ENCODE measurements around the gene CTAG1A. TPM values are rescaled to one million over a fixed set of nuclear protein-coding genes. Genes with fewer than 3 reads are reported as not detected.
"Not testable (repeated sequence)": the region's sequence is repeated elsewhere in the genome, so short reads cannot be mapped to it uniquely, and the experiment has no call there.

The CTAG1A gene
- total RNA-seq: not detected

GRCh38 chrX:154584585-154585183 lies at the start of gene CTAG1A:
Gene CTAG1A (plus strand): TSS chrX:154585133. CDS start chrX:154585207, 74 bp downstream.
- DNase-seq: not testable (repeated sequence)

DNA sequence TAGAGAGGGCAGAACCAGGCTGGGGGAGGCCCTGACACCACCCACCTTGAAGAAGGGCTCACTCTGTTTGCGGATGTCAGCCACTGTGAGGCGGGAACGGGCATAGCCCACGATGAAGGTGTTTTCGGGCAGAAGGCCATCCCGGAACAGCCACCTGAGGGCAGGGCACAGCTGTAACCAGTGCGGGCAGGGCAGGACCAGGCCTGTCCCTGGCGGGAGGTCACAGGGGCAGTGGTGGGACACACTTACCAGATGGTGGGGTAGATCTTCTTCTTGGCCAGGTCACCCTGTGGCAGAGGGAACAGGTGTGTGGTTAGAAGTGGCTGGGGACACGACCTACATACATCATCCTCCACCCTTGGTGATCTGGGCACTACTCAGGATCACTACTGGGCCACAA lies 49.0 kb upstream of the CTAG1A start:
- DNase-seq: no peak

DNA sequence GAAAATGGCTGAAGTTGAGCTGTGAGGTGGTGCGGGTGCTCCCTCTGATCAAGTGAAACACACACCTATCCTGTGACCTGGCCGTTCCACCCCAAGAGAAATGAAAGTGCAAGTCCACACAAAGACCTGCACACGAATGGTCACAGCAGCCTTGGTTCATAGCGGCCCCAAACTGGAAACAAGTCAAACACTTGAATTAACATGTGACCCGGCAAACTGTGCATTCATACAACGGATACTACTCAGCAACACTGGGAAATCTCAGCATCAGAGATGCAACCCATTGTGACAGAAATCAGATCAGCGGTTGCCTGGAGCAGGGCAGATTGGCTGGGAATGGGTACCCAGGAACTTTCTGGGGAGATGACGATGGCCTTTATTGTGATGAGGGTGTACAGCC lies 45.9 kb upstream of the CTAG1A start:
- no peak for DNase-seq

- DNase-seq: not testable (repeated sequence)
Observed at GRCh38 chrX:154540365-154540764, 44.6 kb upstream of the CTAG1A start.

DNA sequence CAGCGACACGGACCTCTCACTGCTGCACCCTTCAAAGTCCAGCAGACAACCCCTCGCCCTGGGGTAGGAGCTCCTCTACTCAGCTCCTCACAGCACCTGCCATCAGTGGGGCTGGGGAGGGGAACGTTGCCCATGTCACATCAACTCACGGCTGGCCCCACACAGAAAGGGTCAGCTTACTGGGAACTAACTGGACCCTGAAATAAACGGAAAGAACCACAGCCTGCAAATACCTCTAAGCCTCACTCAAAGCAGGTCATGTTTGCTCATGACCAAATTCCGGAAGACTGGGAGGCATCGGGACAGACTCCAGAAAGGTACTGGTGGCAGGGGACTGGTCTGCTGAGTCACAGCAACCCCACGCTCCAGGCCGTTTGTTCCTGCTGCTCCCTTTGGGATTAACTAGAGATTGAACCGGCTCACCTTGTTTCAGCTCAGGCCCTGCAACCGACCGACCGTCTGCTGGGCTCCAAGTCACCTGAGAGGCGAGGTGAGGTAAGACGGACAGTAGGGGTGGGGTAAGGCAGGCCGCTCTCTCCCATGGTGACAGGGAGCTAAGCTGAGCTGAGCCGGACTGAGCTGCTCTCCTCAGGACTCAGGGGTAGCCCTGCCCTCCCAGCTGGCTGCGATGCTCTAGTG lies 43.9 kb upstream of the CTAG1A start:
- DNase-seq: no peak

DNA sequence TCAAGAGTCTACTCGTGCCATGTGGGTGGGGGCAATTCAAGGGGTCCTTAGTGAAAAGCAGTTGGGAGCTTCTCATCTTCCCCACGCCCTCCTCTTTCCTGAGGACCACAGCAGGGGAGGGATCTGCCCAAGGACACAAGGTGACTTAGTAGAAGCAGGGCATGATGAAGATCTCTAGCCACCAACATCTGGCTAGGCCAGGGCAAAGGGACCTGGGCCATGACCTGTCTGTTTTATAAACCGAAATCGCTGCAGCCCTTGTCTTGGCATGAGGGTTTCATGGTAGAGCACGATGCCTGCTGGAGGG lies 43.4 kb upstream of the CTAG1A start:
- no peak for DNase-seq

GRCh38 chrX:154541896-154542722 lies 42.8 kb upstream of the CTAG1A start:
- DNase-seq: no peak

DNA sequence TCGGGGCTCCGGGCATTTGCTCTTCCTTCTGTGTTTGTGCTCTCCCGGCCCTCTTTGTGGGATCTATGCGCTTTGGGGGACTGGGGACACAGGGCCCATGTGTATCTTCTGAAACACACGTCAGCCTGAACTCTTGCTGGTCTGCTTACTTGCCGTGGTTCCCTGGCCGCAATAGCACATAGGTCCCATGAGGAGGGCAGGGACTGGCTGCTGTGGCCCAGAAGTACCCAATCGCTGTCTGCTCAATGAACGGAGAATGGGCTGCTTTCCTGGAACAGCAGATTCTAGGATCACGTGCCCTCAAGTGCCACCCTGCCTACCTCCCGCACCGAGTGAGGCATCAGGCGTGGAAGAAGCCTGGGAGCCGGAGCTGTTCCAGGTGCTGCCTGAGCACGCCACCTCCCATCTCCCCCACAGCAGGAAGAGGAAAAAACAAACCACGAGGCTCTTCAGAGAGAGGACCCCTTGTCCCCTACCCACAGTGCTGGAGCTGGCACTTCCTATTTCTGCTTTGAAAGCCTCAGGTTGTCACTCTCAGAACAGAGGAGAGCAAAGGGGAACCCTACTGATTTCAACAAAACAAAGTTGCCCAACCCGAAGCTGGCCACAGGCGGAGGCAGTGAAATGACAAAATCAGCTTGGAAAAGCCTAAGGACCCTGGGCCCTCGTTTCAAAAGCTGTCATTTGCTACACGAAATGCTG lies 42.1 kb upstream of the CTAG1A start:
- DNase-seq: no peak

DNA sequence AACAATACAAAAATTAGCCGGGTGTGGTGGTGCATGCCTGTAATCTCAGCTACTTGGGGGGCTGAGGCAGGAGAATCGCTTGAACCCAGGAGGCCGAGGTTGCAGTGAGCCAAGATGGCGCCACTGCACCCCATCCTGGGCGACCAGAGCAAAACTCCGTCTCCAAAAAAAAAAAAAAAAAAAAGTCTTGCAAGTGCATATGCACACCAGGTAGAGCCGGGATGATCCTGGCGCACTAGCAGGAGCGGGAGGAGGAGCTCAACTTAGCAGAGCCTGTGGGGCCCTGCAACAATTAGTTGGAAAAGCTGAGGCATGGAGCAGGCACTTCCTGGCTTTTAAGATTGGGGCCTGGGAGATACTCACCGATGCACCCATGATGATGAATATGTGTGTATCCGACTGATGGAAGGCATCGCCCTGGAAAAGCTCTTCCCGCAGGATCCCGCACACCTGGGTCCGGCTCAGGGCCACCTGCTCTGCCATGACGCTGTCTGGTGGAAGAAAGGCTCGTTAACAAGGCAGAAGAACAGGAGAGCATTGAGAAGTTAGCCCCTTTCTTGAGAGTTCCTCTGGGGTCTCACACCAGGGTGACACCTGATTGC lies 39.2 kb upstream of the CTAG1A start:
- no peak for DNase-seq

- peak; percentile 84 for DNase-seq
Observed at GRCh38 chrX:154546354-154547244, 38.3 kb upstream of the CTAG1A start, which contains the start of gene G6PD. Gene G6PD (minus strand): TSS chrX:154546846. CDS start chrX:154546155, 691 bp downstream.

GRCh38 chrX:154547245-154548027 lies 37.5 kb upstream of the CTAG1A start, which contains the start of gene IKBKG:
Gene IKBKG (plus strand): TSS chrX:154547620. CDS start chrX:154552003, 4,383 bp downstream.
- peak; percentile 95 for DNase-seq

- DNase-seq: no peak
Observed at GRCh38 chrX:154548028-154548316, 37.0 kb upstream of the CTAG1A start.

DNA sequence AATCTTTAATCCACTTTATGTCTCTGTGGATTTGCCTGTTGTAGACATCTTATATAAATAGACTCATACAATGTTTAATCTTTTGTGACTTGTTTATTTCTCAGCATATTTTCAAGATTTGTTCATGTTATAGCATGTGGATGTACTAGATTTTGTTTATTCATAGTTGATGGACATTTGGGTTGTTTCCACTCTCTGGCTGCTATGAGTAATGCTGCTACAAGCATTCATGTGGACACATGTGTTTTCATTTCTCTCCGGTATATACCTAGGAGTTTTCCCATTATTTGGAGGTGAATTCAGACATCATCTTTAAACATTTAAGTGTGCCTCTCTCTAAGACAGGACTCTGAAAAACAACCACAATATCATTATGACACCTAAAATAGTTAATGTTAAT lies 35.2 kb upstream of the CTAG1A start:
- peak; percentile 44 for DNase-seq

- DNase-seq: not testable (repeated sequence)
Observed at GRCh38 chrX:154552112-154552806, 32.7 kb upstream of the CTAG1A start.

DNA sequence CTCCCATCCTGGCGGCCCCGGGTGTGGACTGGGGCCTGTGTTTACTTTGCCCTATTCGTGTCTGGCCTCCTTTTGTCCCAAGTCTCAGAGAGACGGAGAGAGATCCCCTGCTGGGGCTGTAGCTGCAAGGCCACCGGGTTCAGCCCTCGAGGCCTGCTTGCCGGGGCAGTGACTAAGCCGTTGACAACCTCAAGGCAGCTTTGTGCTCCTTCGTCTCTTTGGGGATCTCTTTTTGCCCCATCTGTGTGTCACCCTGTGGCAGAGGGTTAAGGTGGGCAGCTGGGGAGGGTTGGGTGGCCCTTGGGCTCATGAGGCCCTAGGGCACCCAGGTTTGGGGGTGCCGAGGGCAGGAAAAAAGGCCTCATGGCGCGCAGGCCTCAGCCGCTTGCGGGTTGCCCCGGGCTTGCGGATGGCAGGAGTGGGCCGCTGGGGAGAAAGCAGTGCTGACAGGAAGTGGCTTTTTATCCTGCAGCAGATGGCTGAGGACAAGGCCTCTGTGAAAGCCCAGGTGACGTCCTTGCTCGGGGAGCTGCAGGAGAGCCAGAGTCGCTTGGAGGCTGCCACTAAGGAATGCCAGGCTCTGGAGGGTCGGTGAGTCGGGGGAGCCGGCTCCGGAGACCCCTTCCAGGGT lies 26.8 kb upstream of the CTAG1A start:
- DNase-seq: not testable (repeated sequence)

DNA sequence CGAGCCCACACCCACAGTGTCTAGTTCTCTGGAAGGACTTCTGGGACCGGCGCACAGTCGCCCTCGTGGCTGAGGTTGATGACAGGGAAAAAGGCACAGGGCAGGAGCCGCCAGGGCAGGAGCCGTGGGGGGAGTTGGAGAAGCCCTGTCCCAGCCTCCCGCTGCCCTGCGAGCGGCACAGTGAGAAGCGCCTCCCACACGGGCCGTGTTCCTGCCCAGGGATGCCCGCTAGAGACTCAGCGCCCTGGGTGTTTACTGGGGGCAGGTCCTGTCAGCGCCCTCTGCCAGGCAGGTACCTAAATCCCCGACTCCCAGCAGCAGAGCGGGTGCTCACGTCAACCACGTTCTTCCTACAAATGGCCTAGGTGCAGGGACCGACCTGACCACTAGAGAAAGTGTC lies 26.0 kb upstream of the CTAG1A start:
- DNase-seq: not testable (repeated sequence)

GRCh38 chrX:154560326-154560725 lies 24.6 kb upstream of the CTAG1A start:
- DNase-seq: not testable (repeated sequence)

DNA sequence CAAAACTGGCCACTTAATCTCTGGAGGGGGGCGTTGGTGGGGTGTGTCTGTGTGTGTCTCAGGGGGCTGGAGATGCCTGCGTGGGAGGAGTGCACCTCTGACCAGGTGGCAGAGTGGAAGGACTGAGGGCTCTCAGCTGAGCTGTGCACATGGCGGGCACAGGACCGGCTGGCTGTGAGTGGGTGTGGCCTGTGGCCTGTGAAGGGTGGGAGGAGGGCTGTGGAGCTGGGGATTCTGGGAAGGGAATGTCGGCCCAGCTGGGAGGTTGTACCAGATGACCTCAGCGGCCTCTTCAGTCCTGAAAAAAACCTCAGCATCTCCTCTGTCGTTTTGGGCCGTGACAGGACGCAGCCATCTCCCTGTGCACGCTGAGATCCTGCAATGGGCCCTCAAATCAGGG lies 22.6 kb upstream of the CTAG1A start:
- not testable (repeated sequence) for DNase-seq

GRCh38 chrX:154570361-154570760 lies 14.6 kb upstream of the CTAG1A start:
- not testable (repeated sequence) for DNase-seq
